Ovary (tissue), 9 donors: ENCODE data around the gene DPEP2. TPM values are rescaled to one million over a fixed set of nuclear protein-coding genes. Genes with fewer than 3 reads are reported as not detected.
"Not testable (repeated sequence)": the region's sequence is repeated elsewhere in the genome, so short reads cannot be mapped to it uniquely, and the experiment has no call there.

ENCODE experiments used
- DNase-seq, 5 donors: peaks; one replicate each; pipeline ENCODE4 v3.0.0-alpha.2; 2019 to 2020
- H3K27ac ChIP-seq, 2 donors: fragments of 200-600 bp; one replicate each; pipeline versions ENCODE4 v1.5.1 to v1.8.0; 2019 to 2022
- H3K27me3 ChIP-seq: fragments of 200-600 bp; one replicate; pipeline ENCODE4 v1.8.0; 2022
- H3K36me3 ChIP-seq: fragments of 200-600 bp; sonication (generic); one replicate; pipeline ENCODE4 v1.5.1; 2019
- H3K4me1 ChIP-seq: one replicate; pipeline ENCODE4 v1.8.1; 2013; ENCODE audit warnings: mild to moderate bottlenecking, moderate library complexity; ENCODE audit not compliant: insufficient read depth
- H3K4me3 ChIP-seq: fragments of 200-600 bp; sonication (generic); one replicate; pipeline ENCODE4 v1.5.1; 2017
- H3K9me3 ChIP-seq, 2 donors: fragments of 200-600 bp in 1 of 2; sonication (generic) in 1 of 2; one replicate each; pipeline versions ENCODE4 v1.5.1 to v1.8.1; 2013 to 2019; ENCODE audit warnings: mild to moderate bottlenecking in 1 of 2, moderate library complexity in 1 of 2
- EP300 ChIP-seq: sonication (generic); formaldehyde crosslinking; IDR thresholded peaks from one replicate; pipeline ENCODE4 v1.6.1; 2017; ENCODE audit warnings: antibody characterized with exemption
- POLR2A ChIP-seq: fragments of 450-650 bp; IDR thresholded peaks from one replicate; pipeline ENCODE4 v1.6.1; 2017; ENCODE audit warnings: antibody characterized with exemption, mild to moderate bottlenecking, moderate library complexity
- WGBS, 3 donors: extraction: QIAGEN DNeasy Blood & Tissue Kit in 1 of 3; methylation state at CpG; one replicate each; pipeline versions ENCODE4 v1.1.5 to v1.1.7; 2013 to 2017; 5-methylcytosine and 5-hydroxymethylcytosine counted together
- intact Hi-C, 4 donors: fragments of 100-400 bp; cut with DNase I; formaldehyde crosslinking; loops; one replicate each; pipeline versions ENCODE4 v1.11.0 to v1.15.1; 2022 to 2023
- polyA plus RNA-seq, 2 donors: library from polyadenylated mRNA; stranded (reverse); fragments of 200-250 nt in 1 of 2; fragments of 350-450 nt in 1 of 2; fragmentation: Illumina TruSeq in 1 of 2; extraction: RNeasy Lipid Tissue Mini Kit (QIAGEN cat#74804) in 1 of 2; gene quantifications; one replicate each; pipeline ENCODE4 v1.2.3, GENCODE V29; 2013 to 2014
- total RNA-seq, 7 donors: library from RNA; depleted of rRNA in 2 of 7; stranded (reverse); fragments of >200 nt in 2 of 7; fragmentation: NEBNext Ultra II Directional in 3 of 7; extraction: Animal tissue kit (Norgen Biotek cat#: 25700) in 3 of 7; gene quantifications; one replicate each; pipeline versions ENCODE4 v1.1.0 to v1.2.4, GENCODE V29; 2016 to 2023
- TF ChIP-seq, protein P1 (sequence below), 3 donors: fragments of 450-650 bp in 2 of 3; fragments of 200-600 bp in 1 of 3; IDR thresholded peaks; one replicate each; pipeline versions ENCODE4 v1.5.1 to v1.8.0; 2016 to 2022; ENCODE audit warnings: antibody characterized with exemption in 3 of 3, mild to moderate bottlenecking in 1 of 3
- donor health status: DM: no; HTN: no; CAD: no; lungs with moderate emphysema.
- donor health status: DM: no; HTN: no; CAD: no.
- donor health status: Bipolar disorder and iron deficiency.
- donor health status: DM: yes; HTN: yes; CAD: no.
- donor health status: DM: no; HTN: no; CAD: no.
- donor health status: DM: yes; HTN: yes; CAD: no.

The DPEP2 gene
- total and polyA plus RNA-seq, 9 donors = 0.33 to 3.1 (median 0.99) TPM; not detected in 2

DNA sequence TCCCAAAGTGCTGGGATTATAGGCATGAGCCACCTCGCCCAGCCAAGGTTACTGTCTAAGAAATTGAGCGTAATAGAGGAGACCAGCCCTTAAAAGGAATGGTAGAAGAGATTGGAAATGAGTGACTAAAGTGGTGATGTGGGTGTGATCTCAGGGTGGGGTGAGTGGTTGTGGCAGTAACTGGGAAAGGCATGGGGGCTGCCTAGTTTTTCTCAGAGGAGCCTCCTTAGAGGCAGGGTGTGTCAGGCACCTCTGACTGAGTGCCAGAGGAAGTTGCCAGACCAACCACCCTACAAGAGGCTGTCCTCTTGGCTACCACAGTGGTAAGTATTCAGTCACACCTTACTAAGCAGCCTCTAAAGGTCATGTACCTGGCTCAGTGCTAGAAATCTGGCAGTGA is 32.7 kb upstream of the DPEP2 start:
- peak in 1 of 5 donors; percentile 5 for DNase-seq
- Histone ChIP-seq H3K27ac (no peak overlapping the region), H3K4me3 (no peak overlapping the region), H3K36me3 (no peaks in the 10 kb centered on the region), H3K27me3 (no peaks in the 10 kb centered on the region), H3K9me3 (no peaks in the 10 kb centered on the region), H3K4me1 (no peaks in the 10 kb centered on the region)
- intact Hi-C loops = loop anchor here in 1 of 4 donors (10.0 kb wide), 1 partner anchor 207 kb away; no protein-coding TSS in a partner anchor
- no peak for TF ChIP-seq EP300
- no peak for TF ChIP-seq POLR2A
- TF ChIP-seq, protein P1, sequence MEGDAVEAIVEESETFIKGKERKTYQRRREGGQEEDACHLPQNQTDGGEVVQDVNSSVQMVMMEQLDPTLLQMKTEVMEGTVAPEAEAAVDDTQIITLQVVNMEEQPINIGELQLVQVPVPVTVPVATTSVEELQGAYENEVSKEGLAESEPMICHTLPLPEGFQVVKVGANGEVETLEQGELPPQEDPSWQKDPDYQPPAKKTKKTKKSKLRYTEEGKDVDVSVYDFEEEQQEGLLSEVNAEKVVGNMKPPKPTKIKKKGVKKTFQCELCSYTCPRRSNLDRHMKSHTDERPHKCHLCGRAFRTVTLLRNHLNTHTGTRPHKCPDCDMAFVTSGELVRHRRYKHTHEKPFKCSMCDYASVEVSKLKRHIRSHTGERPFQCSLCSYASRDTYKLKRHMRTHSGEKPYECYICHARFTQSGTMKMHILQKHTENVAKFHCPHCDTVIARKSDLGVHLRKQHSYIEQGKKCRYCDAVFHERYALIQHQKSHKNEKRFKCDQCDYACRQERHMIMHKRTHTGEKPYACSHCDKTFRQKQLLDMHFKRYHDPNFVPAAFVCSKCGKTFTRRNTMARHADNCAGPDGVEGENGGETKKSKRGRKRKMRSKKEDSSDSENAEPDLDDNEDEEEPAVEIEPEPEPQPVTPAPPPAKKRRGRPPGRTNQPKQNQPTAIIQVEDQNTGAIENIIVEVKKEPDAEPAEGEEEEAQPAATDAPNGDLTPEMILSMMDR (IDR thresholded peaks at IDR 0.05) = no peak
- 91 to 96% (median 93%) methylated on average over 2 of the region's 2 CpGs for WGBS, 3 donors

DNA sequence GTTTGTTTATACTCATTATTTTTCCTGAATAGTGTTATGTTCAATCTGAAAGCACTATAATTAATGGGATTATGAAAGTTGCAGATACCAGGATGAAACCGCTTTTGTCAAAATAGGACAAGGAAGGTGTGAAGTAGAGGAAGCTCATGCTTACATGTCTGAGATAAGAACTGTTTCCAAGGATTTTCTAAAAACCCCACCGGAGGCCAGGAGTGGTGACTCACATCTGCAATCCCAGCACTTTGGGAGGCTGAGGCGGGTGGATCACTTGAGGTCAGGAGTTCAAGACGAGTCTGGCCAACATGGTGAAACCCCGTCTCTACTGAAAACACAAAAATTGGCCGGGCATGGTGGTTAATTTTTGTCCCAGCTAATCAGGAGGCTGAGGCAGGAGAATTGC is 30.8 kb upstream of the DPEP2 start:
- 40 to 53% (median 41%) methylated on average over 6 of the region's 6 CpGs for WGBS, 3 donors
- not testable (repeated sequence) for H3K4me3 ChIP-seq, H3K9me3 ChIP-seq, H3K4me1 ChIP-seq, H3K27ac ChIP-seq, H3K36me3 ChIP-seq, H3K27me3 ChIP-seq
- intact Hi-C loops = loop anchor here in 1 of 4 donors (10.0 kb wide), 1 partner anchor 205 kb away; no protein-coding TSS in a partner anchor
- peak in 1 of 5 donors; percentile 14 for DNase-seq

DNA sequence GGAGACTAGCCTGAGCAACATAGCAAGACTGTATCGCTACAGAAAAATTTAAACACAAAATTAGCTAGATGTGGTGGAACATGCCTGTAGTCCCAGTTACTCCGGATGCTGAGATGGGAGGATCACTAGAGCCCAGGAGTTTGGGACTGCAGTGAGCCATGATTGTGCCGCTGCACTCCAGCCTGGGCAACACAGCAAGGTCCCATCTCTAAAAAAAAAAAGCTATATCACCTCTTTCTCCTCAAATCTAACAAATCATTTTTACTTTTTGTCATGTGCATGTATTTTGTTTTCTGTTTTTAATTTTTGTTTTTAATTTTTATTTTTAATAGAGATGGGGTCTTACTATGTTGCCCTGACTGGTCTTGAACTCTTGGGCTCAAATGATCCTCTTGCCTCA is 29.7 kb upstream of the DPEP2 start:
- intact Hi-C loops = loop anchor here in 1 of 4 donors (10.0 kb wide), 1 partner anchor 354 kb away; no protein-coding TSS in a partner anchor
- Histone ChIP-seq H3K27ac (no peak overlapping the region), H3K9me3 (no peaks in the 10 kb centered on the region), H3K27me3 (no peaks in the 10 kb centered on the region), H3K4me1 (no peaks in the 10 kb centered on the region), H3K36me3 (no peaks in the 10 kb centered on the region), H3K4me3 (no peak overlapping the region)
- no peak for DNase-seq
- TF ChIP-seq, protein P1 (IDR thresholded peaks at IDR 0.05) = no peak
- TF ChIP-seq POLR2A = no peak
- no peak for TF ChIP-seq EP300
- WGBS, 3 donors = 91 to 95% (median 92%) methylated on average over 3 of the region's 3 CpGs

DNA sequence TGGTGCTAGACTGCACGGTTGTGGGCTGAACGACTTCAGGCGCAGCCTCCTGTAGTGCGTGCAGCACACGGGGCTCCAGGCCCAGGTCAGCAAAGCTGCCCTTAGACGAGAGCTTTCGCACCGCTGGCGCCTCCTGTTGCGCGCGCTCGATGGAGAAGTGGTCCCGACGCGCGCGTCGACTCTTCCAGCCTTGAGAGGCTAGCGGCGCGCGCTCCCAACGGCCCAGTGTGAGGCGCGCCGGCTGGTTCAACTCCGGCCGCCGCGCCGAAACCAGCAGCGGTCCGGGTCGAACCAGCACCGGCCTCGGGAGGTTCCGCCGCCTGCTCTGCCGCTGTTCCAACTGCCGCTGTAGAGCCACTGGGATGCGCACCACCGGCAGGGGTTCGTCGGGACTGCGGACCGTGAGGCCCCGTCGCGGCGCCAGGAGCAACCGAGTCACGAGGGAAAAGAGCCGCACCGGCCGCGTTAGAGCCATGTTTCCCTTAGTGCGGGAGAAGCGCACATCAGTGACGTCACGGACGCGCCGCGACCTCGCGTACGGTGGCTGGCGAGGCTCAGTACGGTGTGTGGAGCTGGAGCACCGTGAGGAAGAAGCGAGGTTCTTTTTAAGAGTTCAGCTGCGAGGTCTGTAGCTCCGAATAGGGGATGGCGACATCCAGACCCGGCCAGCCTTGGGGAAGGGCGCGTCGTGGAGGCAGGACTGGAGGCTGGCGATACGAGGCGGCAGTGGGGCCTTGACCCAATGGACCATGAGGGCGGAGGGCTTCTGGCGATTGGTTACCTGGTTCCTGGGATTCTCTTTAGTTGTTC is 23.6 kb upstream of the DPEP2 start, which contains the start of the genes DDX28 and DUS2:
DDX28 (minus strand) TSS at position 505 of the 810 bp plus-strand sequence; CDS start at position 475, 30 bp downstream.
DUS2 (plus strand) TSS at position 557 of the 810 bp plus-strand sequence. CDS start 14,740 bp downstream, outside the sequence.
- DNase-seq = peak; percentile 87 to 96 (median 92)
- Histone ChIP-seq H3K27ac (peak within 1 kb of the TSS; percentile 74 to 77), H3K27me3 (no peaks in the 10 kb centered on the region), H3K4me3 (peak within 1 kb of the TSS; percentile 92), H3K9me3 (no peaks in the 10 kb centered on the region), H3K36me3 (no peaks in the 10 kb centered on the region), H3K4me1 (peaks cover 9% of the 10 kb centered on the region)
- TF ChIP-seq EP300 = no peak
- TF ChIP-seq POLR2A = peak; percentile 70
- TF ChIP-seq, protein P1 (IDR thresholded peaks at IDR 0.05) = peak in 1 of 3 donors; percentile 37
- 0% methylated on average over 41 to 84 of the region's 84 CpGs for WGBS, 3 donors
- intact Hi-C loops = loop anchor here in 1 of 4 donors (10.0 kb wide), 1 partner anchor 348 kb away; no protein-coding TSS in a partner anchor
